Urinary bladder (tissue), 4 donors: Measurements from ENCODE around the gene ST6GALNAC1. TPM values are rescaled to one million over a fixed set of nuclear protein-coding genes. Genes with fewer than 3 reads are reported as not detected.

Experiments
- DNase-seq: peaks from one replicate; pipeline ENCODE4 v3.0.0-alpha.2; 2015; ENCODE audit errors: extremely low spot score
- H3K27ac ChIP-seq: one replicate; pipeline ENCODE4 v1.5.1; 2013; ENCODE audit warnings: low read depth, mild to moderate bottlenecking, moderate library complexity
- H3K36me3 ChIP-seq: one replicate; pipeline ENCODE4 v1.6.1; 2013; ENCODE audit warnings: mild to moderate bottlenecking, moderate library complexity; ENCODE audit not compliant: insufficient read depth
- H3K4me1 ChIP-seq: one replicate; pipeline ENCODE4 v1.6.1; 2013; ENCODE audit warnings: mild to moderate bottlenecking, moderate library complexity; ENCODE audit not compliant: insufficient read depth
- H3K4me3 ChIP-seq: one replicate; pipeline ENCODE4 v1.5.1; 2013; ENCODE audit warnings: low read depth, low read length
- WGBS: extraction: QIAGEN DNeasy Blood & Tissue Kit; methylation state at CpG from one replicate; pipeline ENCODE4 v1.1.7; 2013; 5-methylcytosine and 5-hydroxymethylcytosine counted together
- polyA plus RNA-seq: library from polyadenylated mRNA; stranded (reverse); fragments of 200-250 nt; gene quantifications from one replicate; pipeline ENCODE4 v1.2.3, GENCODE V29; 2013
- small RNA-seq: library from RNA; depleted of rRNA; stranded (forward); fragments of <200 nt; gene quantifications from one replicate; pipeline ENCODE3, GENCODE V24; 2014
- total RNA-seq: library from RNA; depleted of rRNA; stranded (reverse); fragments of >200 nt; gene quantifications from one replicate; pipeline ENCODE4 v1.2.3, GENCODE V29; 2014
- donor health status: healthy with polysubstance abuse.
- donor health status: healthy.

Gene ST6GALNAC1
- total and polyA plus RNA-seq, 2 donors: 0.42 to 4.2 TPM

- DNase-seq: no peak
- Histone ChIP-seq H3K36me3 (no peaks in the 10 kb centered on the region), H3K27ac (no peak overlapping the region), H3K4me3 (no peak overlapping the region), H3K4me1 (no peaks in the 10 kb centered on the region)
- 28% methylated on average over 3 of the region's 3 CpGs for WGBS
These were observed 60.9 kb downstream of the ST6GALNAC1 start for GRCh38 chr17:76582660-76583059.

GRCh38 chr17:76581515-76581914 lies 62.0 kb downstream of the ST6GALNAC1 start:
- WGBS: 80% methylated on average over 5 of the region's 5 CpGs
- no peak for DNase-seq
- no peaks in the 10 kb centered on the region for H3K4me1 ChIP-seq
- no peak overlapping the region for H3K4me3 ChIP-seq
- no peak overlapping the region for H3K27ac ChIP-seq
- no peaks in the 10 kb centered on the region for H3K36me3 ChIP-seq

GRCh38 chr17:76579281-76579680 lies 64.3 kb downstream of the ST6GALNAC1 start:
- Histone ChIP-seq H3K36me3 (no peaks in the 10 kb centered on the region), H3K4me3 (no peak overlapping the region), H3K4me1 (no peaks in the 10 kb centered on the region), H3K27ac (no peak overlapping the region)
- 93% methylated on average over 2 of the region's 2 CpGs for WGBS
- no peak for DNase-seq

- DNase-seq: no peak
- Histone ChIP-seq H3K36me3 (no peaks in the 10 kb centered on the region), H3K4me1 (no peaks in the 10 kb centered on the region), H3K4me3 (no peak overlapping the region), H3K27ac (no peak overlapping the region)
- WGBS: 69% methylated on average over 5 of the region's 5 CpGs
These were observed 65.2 kb downstream of the ST6GALNAC1 start for GRCh38 chr17:76578376-76578775.

- Histone ChIP-seq H3K4me1 (no peaks in the 10 kb centered on the region), H3K27ac (no peak overlapping the region), H3K36me3 (no peaks in the 10 kb centered on the region), H3K4me3 (no peak overlapping the region)
- DNase-seq: no peak
- WGBS: 92% methylated on average over 7 of the region's 7 CpGs
These were observed 65.7 kb downstream of the ST6GALNAC1 start for GRCh38 chr17:76577876-76578275.

- Histone ChIP-seq H3K4me1 (no peaks in the 10 kb centered on the region), H3K36me3 (no peaks in the 10 kb centered on the region), H3K27ac (no peak overlapping the region), H3K4me3 (no peak overlapping the region)
- WGBS: 91% methylated on average over 9 of the region's 9 CpGs
- no peak for DNase-seq
These were observed 67.4 kb downstream of the ST6GALNAC1 start for GRCh38 chr17:76576189-76576588.

- DNase-seq: no peak
- H3K4me3 ChIP-seq: no peak overlapping the region
- no peak overlapping the region for H3K27ac ChIP-seq
- 77% methylated on average over 5 of the region's 5 CpGs for WGBS
- H3K4me1 ChIP-seq: no peaks in the 10 kb centered on the region
- no peaks in the 10 kb centered on the region for H3K36me3 ChIP-seq
These were observed 68.0 kb downstream of the ST6GALNAC1 start for GRCh38 chr17:76575570-76575969.

Small RNAs within 50 kb of the gene (small RNA-seq; reads per million reads assigned to genes)
- gene AC015802.2 (not detected), gene RNU6-227P (not detected)

Other genes with a start within 250 kb of the ST6GALNAC1 start
- 18.3 TPM for gene UBE2O, start 190.6 kb downstream of the ST6GALNAC1 start, total RNA-seq
- gene UBE2O, start 190.6 kb downstream of the ST6GALNAC1 start, polyA plus RNA-seq: 14.0 TPM
- gene AANAT, start 176.2 kb downstream of the ST6GALNAC1 start, total RNA-seq: not detected
- gene AANAT, start 176.2 kb downstream of the ST6GALNAC1 start, polyA plus RNA-seq: not detected
- gene RHBDF2, start 142.3 kb downstream of the ST6GALNAC1 start, total RNA-seq: 4.2 TPM
- gene RHBDF2, start 142.3 kb downstream of the ST6GALNAC1 start, polyA plus RNA-seq: 17.2 TPM
- gene CYGB, start 106.0 kb downstream of the ST6GALNAC1 start, total RNA-seq: 14.4 TPM
- gene CYGB, start 106.0 kb downstream of the ST6GALNAC1 start, polyA plus RNA-seq: 68.7 TPM
- 7.1 TPM for gene PRCD, start 103.7 kb downstream of the ST6GALNAC1 start, total RNA-seq
- gene PRCD, start 103.7 kb downstream of the ST6GALNAC1 start, polyA plus RNA-seq: 10.6 TPM
- gene ST6GALNAC2, start 57.9 kb downstream of the ST6GALNAC1 start, total RNA-seq: 10.3 TPM
- gene ST6GALNAC2, start 57.9 kb downstream of the ST6GALNAC1 start, polyA plus RNA-seq: 7.6 TPM
- gene MXRA7, start 67.2 kb upstream of the ST6GALNAC1 start, total RNA-seq: 188 TPM
- 432 TPM for gene MXRA7, start 67.2 kb upstream of the ST6GALNAC1 start, polyA plus RNA-seq
- 13.5 TPM for gene JMJD6, start 82.8 kb upstream of the ST6GALNAC1 start, total RNA-seq
- gene JMJD6, start 82.8 kb upstream of the ST6GALNAC1 start, polyA plus RNA-seq: 41.4 TPM
- 22.6 TPM for gene METTL23, start 83.1 kb upstream of the ST6GALNAC1 start, total RNA-seq
- 38.4 TPM for gene METTL23, start 83.1 kb upstream of the ST6GALNAC1 start, polyA plus RNA-seq
- gene SRSF2, start 93.6 kb upstream of the ST6GALNAC1 start, total RNA-seq: 134 TPM
- gene SRSF2, start 93.6 kb upstream of the ST6GALNAC1 start, polyA plus RNA-seq: 148 TPM
- 69.5 TPM for gene MFSD11, start 94.4 kb upstream of the ST6GALNAC1 start, total RNA-seq
- gene MFSD11, start 94.4 kb upstream of the ST6GALNAC1 start, polyA plus RNA-seq: 16.6 TPM
- 0.63 TPM for gene MGAT5B, start 224.6 kb upstream of the ST6GALNAC1 start, total RNA-seq
- gene MGAT5B, start 224.6 kb upstream of the ST6GALNAC1 start, polyA plus RNA-seq: 0.38 TPM